ENCODE results near the gene GLRX5.

DNA sequence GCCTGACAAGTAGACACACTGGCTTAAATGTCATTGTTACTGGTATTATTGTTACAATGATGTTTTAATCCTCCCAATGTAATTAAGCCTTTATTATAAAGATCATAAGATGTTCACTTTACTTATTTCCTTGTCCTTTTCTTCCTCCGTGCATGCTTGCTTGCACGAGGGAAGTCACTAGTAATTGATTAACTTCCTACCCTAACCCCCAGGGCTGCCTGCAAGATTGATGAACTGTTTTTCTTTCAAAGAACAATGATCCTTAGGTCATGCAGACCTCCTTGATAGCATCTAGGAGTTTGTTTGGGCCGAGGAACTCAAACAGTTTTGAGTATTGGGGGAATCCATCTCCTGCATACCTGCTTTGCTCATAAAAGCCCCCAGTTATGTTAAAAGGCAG, 43.0 kb downstream of the GLRX5 start:
- TF ChIP-seq CTCF (IDR thresholded peaks at IDR 0.05; ENCODE audit: low read depth, low read length) (no peak), POLR2A (IDR thresholded peaks at IDR 0.05; ENCODE audit: extremely low read depth, insufficient read length) (no peak)

Measured in NB4 (cell line).